GM23338 (cell line): ENCODE data around the gene PROCA1. TPM values are rescaled to one million over a fixed set of nuclear protein-coding genes. Genes with fewer than 3 reads are reported as not detected.

Experiments
- ATAC-seq: fragments of 200-7000 bp; cut with Tn5 transposase; 3 replicates; pipeline ENCODE4 v1.9.1; 2020
- DNase-seq: peaks from one replicate; pipeline ENCODE4 v3.0.0-alpha.2; 2015; ENCODE audit warnings: low spot score
- H2AFZ ChIP-seq: fragments of 200-600 bp; sonication (generic); 2 replicates; pipeline ENCODE4 v1.8.0; 2016; ENCODE audit warnings: antibody characterized with exemption, mild to moderate bottlenecking, moderate library complexity
- H3F3A ChIP-seq: fragments of 200-600 bp; sonication (generic); replicated peaks from 2 replicates; pipeline ENCODE4 v1.8.0; 2017; ENCODE audit warnings: antibody characterized with exemption, mixed run types, low read depth
- H3K27ac ChIP-seq: fragments of 200-600 bp; sonication (generic); 2 replicates; pipeline ENCODE4 v1.6.1; 2016; ENCODE audit warnings: low read depth
- H3K27me3 ChIP-seq: fragments of 200-600 bp; sonication (generic); 2 replicates; pipeline ENCODE4 v1.8.0; 2016; ENCODE audit warnings: mild to moderate bottlenecking, mixed run types, moderate library complexity; ENCODE audit not compliant: insufficient read depth
- H3K36me3 ChIP-seq: fragments of 200-600 bp; sonication (generic); 2 replicates; pipeline ENCODE4 v1.8.0; 2016; ENCODE audit warnings: mild to moderate bottlenecking; ENCODE audit not compliant: insufficient read depth
- H3K4me1 ChIP-seq: fragments of 200-600 bp; sonication (generic); 2 replicates; pipeline ENCODE4 v1.8.0; 2016; ENCODE audit warnings: mild to moderate bottlenecking, moderate library complexity; ENCODE audit not compliant: insufficient read depth
- H3K4me2 ChIP-seq: fragments of 200-600 bp; sonication (generic); 2 replicates; pipeline ENCODE4 v1.7.1; 2017; ENCODE audit warnings: mixed run types
- H3K4me3 ChIP-seq: fragments of 200-600 bp; sonication (generic); 2 replicates; pipeline ENCODE4 v1.6.1; 2016; ENCODE audit warnings: mixed run types
- H3K79me2 ChIP-seq: fragments of 200-600 bp; sonication (generic); replicated peaks from 2 replicates; pipeline ENCODE4 v1.8.0; 2017; ENCODE audit warnings: mild to moderate bottlenecking; ENCODE audit not compliant: insufficient read depth
- H3K9me2 ChIP-seq: fragments of 200-600 bp; sonication (generic); 2 replicates; pipeline ENCODE4 v1.8.0; 2017; ENCODE audit not compliant: insufficient read depth
- H4K20me1 ChIP-seq: fragments of 200-600 bp; sonication (generic); replicated peaks from 2 replicates; pipeline ENCODE4 v1.8.0; 2017; ENCODE audit warnings: mild to moderate bottlenecking; ENCODE audit not compliant: insufficient read depth
- H3K27ac Mint-ChIP-seq: 2 replicates; pipeline ENCODE4 v1.8.0; 2020; ENCODE audit warnings: inconsistent platforms, mild to moderate bottlenecking, moderate library complexity, mixed read lengths
- H3K27me3 Mint-ChIP-seq: 3 replicates; pipeline ENCODE4 v1.8.0; 2022; ENCODE audit warnings: low read depth, mild to moderate bottlenecking, moderate library complexity, mixed read lengths, inconsistent platforms; ENCODE audit not compliant: insufficient read depth, poor library complexity
- H3K36me3 Mint-ChIP-seq: 3 replicates; pipeline ENCODE4 v1.8.0; 2021; ENCODE audit warnings: low read depth, mild to moderate bottlenecking, inconsistent platforms, moderate library complexity, mixed read lengths
- H3K4me1 Mint-ChIP-seq: 3 replicates; pipeline ENCODE4 v1.8.0; 2020; ENCODE audit warnings: mild to moderate bottlenecking, inconsistent platforms, mixed read lengths
- H3K4me3 Mint-ChIP-seq: 3 replicates; pipeline ENCODE4 v1.8.0; 2021; ENCODE audit warnings: moderate library complexity, mild to moderate bottlenecking, inconsistent platforms, mixed read lengths
- H3K9me3 Mint-ChIP-seq: 3 replicates; pipeline ENCODE4 v1.8.0; 2020; ENCODE audit warnings: moderate library complexity, mild to moderate bottlenecking, inconsistent platforms, mixed read lengths
- CREB1 ChIP-seq: fragments of 250-450 bp; sonication (Bioruptor Pico); IDR thresholded peaks from 2 replicates; pipeline ENCODE4 v1.5.0; 2020; ENCODE audit warnings: low read depth, mild to moderate bottlenecking, moderate library complexity
- JUNB ChIP-seq: IDR thresholded peaks from one replicate; pipeline ENCODE4 v1.6.1; 2016; ENCODE audit warnings: antibody characterized with exemption; ENCODE audit not compliant: unreplicated experiment
- NANOG ChIP-seq: IDR thresholded peaks from 2 replicates; pipeline ENCODE4 v1.6.1; 2016; ENCODE audit warnings: antibody characterized with exemption, borderline replicate concordance
- STAT1 ChIP-seq: IDR thresholded peaks from one replicate; pipeline ENCODE4 v1.6.1; 2016; ENCODE audit warnings: antibody characterized with exemption; ENCODE audit not compliant: unreplicated experiment
- ZNF114 ChIP-seq: fragments of 250-450 bp; sonication (Bioruptor Pico); IDR thresholded peaks from 2 replicates; pipeline ENCODE4 v1.5.0; 2020; ENCODE audit warnings: mild to moderate bottlenecking, moderate library complexity
- polyA plus RNA-seq: library from polyadenylated mRNA; unstranded; fragments of >200 nt; fragmentation: Nextera tagmentation; extraction: Ambion mirVana; gene quantifications from 2 replicates; pipeline ENCODE4 v1.2.1, GENCODE V29; 2016
- total RNA-seq: library from RNA; depleted of rRNA; stranded (reverse); fragments of >200 nt; shearing (Covaris generic); gene quantifications from 2 replicates; pipeline ENCODE4 v1.2.3, GENCODE V29; 2014
- TF ChIP-seq, protein P1 (sequence below): IDR thresholded peaks from one replicate; pipeline ENCODE4 v1.6.1; 2018; ENCODE audit warnings: antibody characterized with exemption; ENCODE audit not compliant: unreplicated experiment
- TF ChIP-seq, protein P2 (sequence below): IDR thresholded peaks from 2 replicates; pipeline ENCODE4 v1.6.1; 2016; ENCODE audit warnings: antibody characterized with exemption
- TF ChIP-seq, protein P3 (sequence below): fragments of 250-450 bp; sonication (Bioruptor Pico); IDR thresholded peaks from 2 replicates; pipeline ENCODE4 v1.5.0; 2020; ENCODE audit warnings: mild to moderate bottlenecking, moderate library complexity

PROCA1 gene
- total and polyA plus RNA-seq, 2 experiments from 2014 or later = 11.3 to 14.4 TPM

DNA sequence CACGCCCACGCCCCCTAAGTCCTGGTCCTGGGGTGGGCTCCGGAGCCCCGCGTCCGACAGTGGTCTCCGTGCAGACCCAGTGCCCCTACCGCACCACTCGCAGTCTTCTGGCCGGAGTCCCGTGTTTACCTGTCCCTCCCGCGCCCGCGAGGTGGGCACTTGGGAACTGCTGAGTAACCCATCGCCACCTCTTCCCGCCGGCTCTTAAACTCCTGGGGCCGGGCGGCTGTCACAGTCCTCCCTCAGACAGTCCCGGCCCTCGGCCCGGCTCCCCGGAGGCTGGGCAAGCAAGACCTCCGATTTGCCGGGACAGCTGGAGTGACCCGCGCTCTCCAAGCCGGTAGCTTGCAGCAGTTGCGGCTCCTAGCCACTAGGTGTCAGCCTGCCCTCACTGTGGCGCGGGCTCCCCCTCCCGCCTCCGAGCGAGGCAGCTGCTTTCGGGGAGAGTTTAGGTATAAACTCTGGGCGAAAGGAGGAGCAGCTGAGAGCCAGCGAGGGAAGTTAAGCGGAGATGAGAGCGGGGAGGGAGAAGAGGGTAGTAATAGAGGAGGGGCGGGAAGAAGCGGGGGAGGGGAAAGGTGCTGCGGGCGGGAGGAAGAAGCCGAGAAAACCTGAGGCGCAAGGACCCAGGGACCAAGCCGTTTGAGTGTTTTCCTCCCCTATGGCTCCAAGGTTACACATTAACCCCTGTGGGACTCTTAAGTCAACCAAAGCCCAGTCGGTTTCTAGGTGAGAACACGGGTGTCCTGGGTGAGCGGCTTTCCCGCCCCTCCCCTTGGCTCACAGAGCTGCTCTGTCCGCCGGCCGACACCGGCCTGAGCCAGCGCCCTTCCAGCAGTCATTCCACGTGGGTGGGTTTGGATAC is 15.2 kb upstream of the PROCA1 start (continued):
- TF ChIP-seq, protein P1, sequence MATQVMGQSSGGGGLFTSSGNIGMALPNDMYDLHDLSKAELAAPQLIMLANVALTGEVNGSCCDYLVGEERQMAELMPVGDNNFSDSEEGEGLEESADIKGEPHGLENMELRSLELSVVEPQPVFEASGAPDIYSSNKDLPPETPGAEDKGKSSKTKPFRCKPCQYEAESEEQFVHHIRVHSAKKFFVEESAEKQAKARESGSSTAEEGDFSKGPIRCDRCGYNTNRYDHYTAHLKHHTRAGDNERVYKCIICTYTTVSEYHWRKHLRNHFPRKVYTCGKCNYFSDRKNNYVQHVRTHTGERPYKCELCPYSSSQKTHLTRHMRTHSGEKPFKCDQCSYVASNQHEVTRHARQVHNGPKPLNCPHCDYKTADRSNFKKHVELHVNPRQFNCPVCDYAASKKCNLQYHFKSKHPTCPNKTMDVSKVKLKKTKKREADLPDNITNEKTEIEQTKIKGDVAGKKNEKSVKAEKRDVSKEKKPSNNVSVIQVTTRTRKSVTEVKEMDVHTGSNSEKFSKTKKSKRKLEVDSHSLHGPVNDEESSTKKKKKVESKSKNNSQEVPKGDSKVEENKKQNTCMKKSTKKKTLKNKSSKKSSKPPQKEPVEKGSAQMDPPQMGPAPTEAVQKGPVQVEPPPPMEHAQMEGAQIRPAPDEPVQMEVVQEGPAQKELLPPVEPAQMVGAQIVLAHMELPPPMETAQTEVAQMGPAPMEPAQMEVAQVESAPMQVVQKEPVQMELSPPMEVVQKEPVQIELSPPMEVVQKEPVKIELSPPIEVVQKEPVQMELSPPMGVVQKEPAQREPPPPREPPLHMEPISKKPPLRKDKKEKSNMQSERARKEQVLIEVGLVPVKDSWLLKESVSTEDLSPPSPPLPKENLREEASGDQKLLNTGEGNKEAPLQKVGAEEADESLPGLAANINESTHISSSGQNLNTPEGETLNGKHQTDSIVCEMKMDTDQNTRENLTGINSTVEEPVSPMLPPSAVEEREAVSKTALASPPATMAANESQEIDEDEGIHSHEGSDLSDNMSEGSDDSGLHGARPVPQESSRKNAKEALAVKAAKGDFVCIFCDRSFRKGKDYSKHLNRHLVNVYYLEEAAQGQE = no peak
- TF ChIP-seq JUNB = no peak
- no peak for TF ChIP-seq ZNF114 (CRISPR knock-in tag)
- TF ChIP-seq NANOG = no peak
- TF ChIP-seq, protein P2, sequence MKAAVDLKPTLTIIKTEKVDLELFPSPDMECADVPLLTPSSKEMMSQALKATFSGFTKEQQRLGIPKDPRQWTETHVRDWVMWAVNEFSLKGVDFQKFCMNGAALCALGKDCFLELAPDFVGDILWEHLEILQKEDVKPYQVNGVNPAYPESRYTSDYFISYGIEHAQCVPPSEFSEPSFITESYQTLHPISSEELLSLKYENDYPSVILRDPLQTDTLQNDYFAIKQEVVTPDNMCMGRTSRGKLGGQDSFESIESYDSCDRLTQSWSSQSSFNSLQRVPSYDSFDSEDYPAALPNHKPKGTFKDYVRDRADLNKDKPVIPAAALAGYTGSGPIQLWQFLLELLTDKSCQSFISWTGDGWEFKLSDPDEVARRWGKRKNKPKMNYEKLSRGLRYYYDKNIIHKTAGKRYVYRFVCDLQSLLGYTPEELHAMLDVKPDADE = 0 out of 2 replicates have a peak, but pooled peaks have one; percentile 18

DNA sequence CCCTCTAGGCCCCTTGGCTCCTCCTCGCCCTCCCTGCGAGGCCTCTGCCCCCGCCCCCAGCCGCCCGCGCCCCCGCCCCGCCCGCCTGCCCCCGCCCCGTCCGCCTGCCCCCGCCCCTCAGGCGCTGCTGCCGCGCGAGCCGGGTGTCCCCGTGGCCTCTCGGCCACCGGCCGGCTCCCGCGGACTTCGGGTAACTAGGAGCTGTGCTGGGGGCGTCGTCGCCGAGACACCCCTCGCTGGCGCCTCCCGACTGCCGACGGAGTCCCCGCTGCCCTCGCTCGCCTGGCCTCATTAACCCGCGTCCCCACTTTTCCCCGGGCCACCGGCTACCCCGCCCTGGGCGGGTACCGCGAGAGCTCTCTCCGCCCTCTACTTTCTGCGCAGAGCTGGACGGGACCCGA is 14.5 kb upstream of the PROCA1 start, which contains the start of gene TLCD1:
Gene TLCD1 (minus strand): TSS at position 8 of the 401 bp plus-strand sequence. CDS start 136 bp downstream, outside the sequence.
- Histone ChIP-seq H3K9me2 (no peaks in the 10 kb centered on the region), H3K27ac (peak within 1 kb of the TSS; percentile 99), H3K79me2 (peaks cover 22% of the 10 kb centered on the region), H4K20me1 (peaks cover 24% of the 10 kb centered on the region), H2AFZ (no peak within 1 kb of the TSS), H3K4me2 (peak within 1 kb of the TSS; percentile 99), H3K27me3 (no peaks in the 10 kb centered on the region), H3K4me1 (peaks cover 35% of the 10 kb centered on the region), H3F3A (peaks cover 59% of the 10 kb centered on the region), H3K4me3 (peak within 1 kb of the TSS; percentile 98), H3K36me3 (peaks cover 30% of the 10 kb centered on the region)
- H3K27me3 Mint-ChIP-seq = peaks cover 30% of the 10 kb centered on the region
- peaks cover 42% of the 10 kb centered on the region for H3K4me1 Mint-ChIP-seq
- no peak for TF ChIP-seq ZNF114 (CRISPR knock-in tag)
- TF ChIP-seq, protein P3, sequence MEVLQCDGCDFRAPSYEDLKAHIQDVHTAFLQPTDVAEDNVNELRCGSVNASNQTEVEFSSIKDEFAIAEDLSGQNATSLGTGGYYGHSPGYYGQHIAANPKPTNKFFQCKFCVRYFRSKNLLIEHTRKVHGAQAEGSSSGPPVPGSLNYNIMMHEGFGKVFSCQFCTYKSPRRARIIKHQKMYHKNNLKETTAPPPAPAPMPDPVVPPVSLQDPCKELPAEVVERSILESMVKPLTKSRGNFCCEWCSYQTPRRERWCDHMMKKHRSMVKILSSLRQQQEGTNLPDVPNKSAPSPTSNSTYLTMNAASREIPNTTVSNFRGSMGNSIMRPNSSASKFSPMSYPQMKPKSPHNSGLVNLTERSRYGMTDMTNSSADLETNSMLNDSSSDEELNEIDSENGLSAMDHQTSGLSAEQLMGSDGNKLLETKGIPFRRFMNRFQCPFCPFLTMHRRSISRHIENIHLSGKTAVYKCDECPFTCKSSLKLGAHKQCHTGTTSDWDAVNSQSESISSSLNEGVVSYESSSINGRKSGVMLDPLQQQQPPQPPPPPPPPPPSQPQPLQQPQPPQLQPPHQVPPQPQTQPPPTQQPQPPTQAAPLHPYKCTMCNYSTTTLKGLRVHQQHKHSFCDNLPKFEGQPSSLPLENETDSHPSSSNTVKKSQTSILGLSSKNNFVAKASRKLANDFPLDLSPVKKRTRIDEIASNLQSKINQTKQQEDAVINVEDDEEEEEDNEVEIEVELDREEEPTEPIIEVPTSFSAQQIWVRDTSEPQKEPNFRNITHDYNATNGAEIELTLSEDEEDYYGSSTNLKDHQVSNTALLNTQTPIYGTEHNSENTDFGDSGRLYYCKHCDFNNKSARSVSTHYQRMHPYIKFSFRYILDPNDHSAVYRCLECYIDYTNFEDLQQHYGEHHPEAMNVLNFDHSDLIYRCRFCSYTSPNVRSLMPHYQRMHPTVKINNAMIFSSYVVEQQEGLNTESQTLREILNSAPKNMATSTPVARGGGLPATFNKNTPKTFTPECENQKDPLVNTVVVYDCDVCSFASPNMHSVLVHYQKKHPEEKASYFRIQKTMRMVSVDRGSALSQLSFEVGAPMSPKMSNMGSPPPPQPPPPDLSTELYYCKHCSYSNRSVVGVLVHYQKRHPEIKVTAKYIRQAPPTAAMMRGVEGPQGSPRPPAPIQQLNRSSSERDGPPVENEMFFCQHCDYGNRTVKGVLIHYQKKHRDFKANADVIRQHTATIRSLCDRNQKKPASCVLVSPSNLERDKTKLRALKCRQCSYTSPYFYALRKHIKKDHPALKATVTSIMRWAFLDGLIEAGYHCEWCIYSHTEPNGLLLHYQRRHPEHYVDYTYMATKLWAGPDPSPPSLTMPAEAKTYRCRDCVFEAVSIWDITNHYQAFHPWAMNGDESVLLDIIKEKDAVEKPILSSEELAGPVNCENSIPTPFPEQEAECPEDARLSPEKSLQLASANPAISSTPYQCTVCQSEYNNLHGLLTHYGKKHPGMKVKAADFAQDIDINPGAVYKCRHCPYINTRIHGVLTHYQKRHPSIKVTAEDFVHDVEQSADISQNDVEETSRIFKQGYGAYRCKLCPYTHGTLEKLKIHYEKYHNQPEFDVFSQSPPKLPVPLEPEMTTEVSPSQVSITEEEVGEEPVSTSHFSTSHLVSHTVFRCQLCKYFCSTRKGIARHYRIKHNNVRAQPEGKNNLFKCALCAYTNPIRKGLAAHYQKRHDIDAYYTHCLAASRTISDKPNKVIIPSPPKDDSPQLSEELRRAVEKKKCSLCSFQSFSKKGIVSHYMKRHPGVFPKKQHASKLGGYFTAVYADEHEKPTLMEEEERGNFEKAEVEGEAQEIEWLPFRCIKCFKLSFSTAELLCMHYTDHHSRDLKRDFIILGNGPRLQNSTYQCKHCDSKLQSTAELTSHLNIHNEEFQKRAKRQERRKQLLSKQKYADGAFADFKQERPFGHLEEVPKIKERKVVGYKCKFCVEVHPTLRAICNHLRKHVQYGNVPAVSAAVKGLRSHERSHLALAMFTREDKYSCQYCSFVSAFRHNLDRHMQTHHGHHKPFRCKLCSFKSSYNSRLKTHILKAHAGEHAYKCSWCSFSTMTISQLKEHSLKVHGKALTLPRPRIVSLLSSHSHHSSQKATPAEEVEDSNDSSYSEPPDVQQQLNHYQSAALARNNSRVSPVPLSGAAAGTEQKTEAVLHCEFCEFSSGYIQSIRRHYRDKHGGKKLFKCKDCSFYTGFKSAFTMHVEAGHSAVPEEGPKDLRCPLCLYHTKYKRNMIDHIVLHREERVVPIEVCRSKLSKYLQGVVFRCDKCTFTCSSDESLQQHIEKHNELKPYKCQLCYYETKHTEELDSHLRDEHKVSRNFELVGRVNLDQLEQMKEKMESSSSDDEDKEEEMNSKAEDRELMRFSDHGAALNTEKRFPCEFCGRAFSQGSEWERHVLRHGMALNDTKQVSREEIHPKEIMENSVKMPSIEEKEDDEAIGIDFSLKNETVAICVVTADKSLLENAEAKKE (CRISPR knock-in tag) = no peak
- no peak for TF ChIP-seq CREB1 (CRISPR knock-in tag)
- TF ChIP-seq STAT1 = no peak
- TF ChIP-seq NANOG = no peak
- TF ChIP-seq, protein P1 = no peak
- DNase-seq = peak; percentile 83
- peak within 1 kb of the TSS; percentile 94 for H3K4me3 Mint-ChIP-seq
- H3K9me3 Mint-ChIP-seq = peaks cover 3% of the 10 kb centered on the region; the same call in 2 of the 3 replicates
- peak; percentile 14 for ATAC-seq
- H3K27ac Mint-ChIP-seq = peak within 1 kb of the TSS; percentile 99
- peaks cover 42% of the 10 kb centered on the region for H3K36me3 Mint-ChIP-seq
